ENCODE measurements around the gene HOXA1.
"Not testable (repeated sequence)": the region's sequence is repeated elsewhere in the genome, so short reads cannot be mapped to it uniquely, and the experiment has no call there.

DNA sequence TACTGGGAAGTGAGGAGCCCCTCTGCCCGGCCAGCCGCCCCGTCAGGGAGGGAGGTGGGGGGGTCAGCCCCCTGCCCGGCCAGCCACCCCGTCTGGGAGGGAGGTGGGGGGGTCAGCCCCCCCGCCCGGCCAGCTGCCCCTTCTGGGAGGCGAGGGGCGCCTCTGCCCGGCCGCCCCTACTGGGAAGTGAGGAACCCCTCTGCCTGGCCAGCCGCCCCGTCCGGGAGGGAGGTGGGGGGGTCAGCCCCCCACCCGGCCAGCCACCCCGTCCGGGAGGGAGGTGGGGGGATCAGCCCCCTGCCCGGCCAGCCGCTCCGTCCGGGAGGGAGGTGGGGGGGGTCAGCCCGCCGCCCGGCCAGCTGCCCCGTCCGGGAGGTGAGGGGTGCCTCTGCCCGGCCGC lies 50.7 kb downstream of the HOXA1 start:
- not testable (repeated sequence) for TF ChIP-seq POLR2A (IDR thresholded peaks at IDR 0.05); CTCF (IDR thresholded peaks at IDR 0.05 in 4 of 5, conservative IDR thresholded peaks at IDR 0.05 in 1 of 5)

Measured in gastrocnemius medialis (tissue), 4 donors.